Measurements from ENCODE around the gene UBAC2. TPM values are rescaled to one million over a fixed set of nuclear protein-coding genes. Genes with fewer than 3 reads are reported as not detected.
A peak's percentile ranks its signal among the peaks of the same experiment; 100 is the strongest.

The UBAC2 gene
- total RNA-seq, 1 experiment from 2014 or later: 80.3 TPM

DNA sequence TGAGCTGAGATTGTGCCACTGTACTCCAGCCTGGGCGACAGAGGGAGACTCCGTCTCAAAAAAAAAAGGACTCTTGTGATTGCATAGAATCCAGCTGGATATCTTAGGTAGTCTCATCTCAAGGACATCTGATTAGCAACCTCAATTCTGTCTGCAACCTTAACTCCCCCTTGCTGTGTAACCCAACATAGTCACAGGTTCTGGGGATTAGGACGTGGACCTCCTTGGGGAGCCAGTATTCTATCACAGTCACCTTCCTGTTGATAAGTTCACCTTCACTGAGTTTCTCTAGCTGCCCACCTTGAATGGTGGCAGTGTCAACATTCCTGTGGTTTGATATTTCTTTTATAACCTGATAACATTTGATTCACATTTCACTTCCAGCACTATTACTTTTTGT, 30.3 kb downstream of the UBAC2 start:
- CTCF ChIA-PET: no interaction called here
- DNase-seq: peak in 1 of 2 experiments; percentile 31
- Histone ChIP-seq H3K79me2 (ENCODE audit: low read depth) (peaks cover 98% of the 10 kb centered on the region), H3K36me3 (ENCODE audit: low read depth) (peaks cover 6% of the 10 kb centered on the region), H4K20me1 (ENCODE audit: insufficient read depth) (peaks cover 79% of the 10 kb centered on the region), H3K27me3 (ENCODE audit: insufficient read depth, low read depth) (no peaks in the 10 kb centered on the region), H3K9me2 (ENCODE audit: insufficient read depth) (no peaks in the 10 kb centered on the region), H2AFZ (no peak overlapping the region), H3K4me3 (no peak overlapping the region), H3K27ac (no peak overlapping the region), H3K9me3 (ENCODE audit: insufficient read depth, low read depth) (no peaks in the 10 kb centered on the region), H3F3A (ENCODE audit: insufficient read depth, low read depth) (peaks cover 29% of the 10 kb centered on the region), H3K4me2 (no peak overlapping the region), H3K4me1 (replicated peaks; ENCODE audit: insufficient read depth) (peaks cover 31% of the 10 kb centered on the region)
- BruUV-seq (replicated peaks): no TSS peak
- TF ChIP-seq, protein P1, sequence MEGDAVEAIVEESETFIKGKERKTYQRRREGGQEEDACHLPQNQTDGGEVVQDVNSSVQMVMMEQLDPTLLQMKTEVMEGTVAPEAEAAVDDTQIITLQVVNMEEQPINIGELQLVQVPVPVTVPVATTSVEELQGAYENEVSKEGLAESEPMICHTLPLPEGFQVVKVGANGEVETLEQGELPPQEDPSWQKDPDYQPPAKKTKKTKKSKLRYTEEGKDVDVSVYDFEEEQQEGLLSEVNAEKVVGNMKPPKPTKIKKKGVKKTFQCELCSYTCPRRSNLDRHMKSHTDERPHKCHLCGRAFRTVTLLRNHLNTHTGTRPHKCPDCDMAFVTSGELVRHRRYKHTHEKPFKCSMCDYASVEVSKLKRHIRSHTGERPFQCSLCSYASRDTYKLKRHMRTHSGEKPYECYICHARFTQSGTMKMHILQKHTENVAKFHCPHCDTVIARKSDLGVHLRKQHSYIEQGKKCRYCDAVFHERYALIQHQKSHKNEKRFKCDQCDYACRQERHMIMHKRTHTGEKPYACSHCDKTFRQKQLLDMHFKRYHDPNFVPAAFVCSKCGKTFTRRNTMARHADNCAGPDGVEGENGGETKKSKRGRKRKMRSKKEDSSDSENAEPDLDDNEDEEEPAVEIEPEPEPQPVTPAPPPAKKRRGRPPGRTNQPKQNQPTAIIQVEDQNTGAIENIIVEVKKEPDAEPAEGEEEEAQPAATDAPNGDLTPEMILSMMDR (conservative IDR thresholded peaks at IDR 0.05): no peak
- TF ChIP-seq EZH2 (IDR thresholded peaks at IDR 0.05; ENCODE audit: low read depth): no peak
- POLR2A ChIA-PET (ENCODE audit: unreplicated experiment): interaction anchor here (0.7 kb wide), 1 partner anchor 259 kb away, joined by 5 read pairs; no protein-coding TSS in a partner anchor
- intact Hi-C loops (cut with micrococcal nuclease; ENCODE audit: unreplicated experiment): no loop called here

DNA sequence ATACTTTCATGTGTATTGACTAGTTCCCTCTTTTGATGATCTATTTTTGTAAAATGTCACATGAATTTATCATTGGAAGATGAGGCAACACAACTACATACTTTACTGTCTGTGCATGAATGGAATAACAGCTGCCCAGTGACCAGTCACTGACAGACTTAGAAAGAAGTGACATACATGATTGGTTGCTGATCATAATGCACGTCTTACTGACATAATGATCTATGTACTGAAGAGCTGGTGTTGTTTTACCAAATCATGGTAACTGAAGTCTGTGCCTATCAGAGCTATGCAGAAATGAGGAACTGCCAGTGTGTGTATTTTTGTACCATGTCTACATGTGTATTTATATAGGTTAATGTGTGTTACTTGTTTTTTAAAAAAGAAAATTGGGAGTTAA, 31.1 kb downstream of the UBAC2 start:
- peaks cover 96% of the 10 kb centered on the region for H3K79me2 ChIP-seq (ENCODE audit: low read depth)
- H3K27ac ChIP-seq: no peak overlapping the region
- H4K20me1 ChIP-seq (ENCODE audit: insufficient read depth): peaks cover 78% of the 10 kb centered on the region
- TF ChIP-seq, protein P1 (conservative IDR thresholded peaks at IDR 0.05): no peak
- no peak for TF ChIP-seq EZH2 (IDR thresholded peaks at IDR 0.05; ENCODE audit: low read depth)
- POLR2A ChIA-PET (ENCODE audit: unreplicated experiment): interaction anchor here (0.5 kb wide), 1 partner anchor 73 kb away, joined by 6 read pairs; no protein-coding TSS in a partner anchor
- H3K9me3 ChIP-seq (ENCODE audit: insufficient read depth, low read depth): no peaks in the 10 kb centered on the region
- peaks cover 33% of the 10 kb centered on the region for H3F3A ChIP-seq (ENCODE audit: insufficient read depth, low read depth)
- no peak overlapping the region for H3K4me2 ChIP-seq
- no TSS peak for BruUV-seq (replicated peaks)
- H3K27me3 ChIP-seq (ENCODE audit: insufficient read depth, low read depth): no peaks in the 10 kb centered on the region
- no peak overlapping the region for H3K4me3 ChIP-seq
- no peaks in the 10 kb centered on the region for H3K9me2 ChIP-seq (ENCODE audit: insufficient read depth)
- DNase-seq: no peak
- intact Hi-C loops (cut with micrococcal nuclease; ENCODE audit: unreplicated experiment): no loop called here
- peaks cover 31% of the 10 kb centered on the region for H3K4me1 ChIP-seq (replicated peaks; ENCODE audit: insufficient read depth)
- peaks cover 2% of the 10 kb centered on the region; the same call in 1 of the 2 replicates for H3K36me3 ChIP-seq (ENCODE audit: low read depth)
- CTCF ChIA-PET: no interaction called here
- no peak overlapping the region for H2AFZ ChIP-seq

DNA sequence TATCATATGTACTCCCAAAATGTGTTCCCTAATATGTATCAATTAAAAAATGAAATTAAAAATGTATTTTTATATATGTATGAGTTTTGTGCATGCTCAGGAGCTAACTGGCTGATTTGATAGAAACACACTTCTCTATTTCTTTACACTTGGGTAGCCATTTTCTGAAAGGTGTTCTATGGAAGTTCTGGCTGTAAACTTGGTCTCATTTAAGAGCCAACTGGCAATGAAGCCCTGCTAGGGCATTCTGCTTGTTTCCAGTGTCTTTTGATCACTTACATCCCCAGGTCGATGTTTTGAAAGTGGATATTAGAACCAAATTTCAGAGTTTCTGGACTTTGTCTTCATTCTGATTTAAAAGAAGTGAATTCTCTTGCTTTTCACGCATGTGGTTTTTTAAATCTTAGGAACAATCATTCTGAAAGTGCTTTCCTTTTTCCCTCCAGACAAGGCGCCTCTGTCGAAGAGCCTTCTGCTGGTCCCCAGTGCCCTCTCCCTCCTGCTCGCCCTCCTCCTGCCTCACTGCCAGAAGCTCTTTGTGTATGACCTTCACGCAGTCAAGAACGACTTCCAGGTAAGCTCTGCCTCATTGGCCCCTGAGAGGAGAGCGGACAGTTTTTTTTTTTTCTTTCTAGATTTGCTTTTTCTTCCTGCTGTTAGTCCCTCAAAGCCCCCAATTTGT, 37.5 kb downstream of the UBAC2 start:
- Histone ChIP-seq H3K27ac (0 out of 2 replicates have a peak overlapping the region, but pooled peaks have one; percentile 11), H2AFZ (no peak overlapping the region), H3K79me2 (ENCODE audit: low read depth) (peaks cover 36% of the 10 kb centered on the region), H3K27me3 (ENCODE audit: insufficient read depth, low read depth) (no peaks in the 10 kb centered on the region), H3K36me3 (ENCODE audit: low read depth) (peaks cover 26% of the 10 kb centered on the region; the same call in 1 of the 2 replicates), H3K4me1 (replicated peaks; ENCODE audit: insufficient read depth) (no peaks in the 10 kb centered on the region), H4K20me1 (ENCODE audit: insufficient read depth) (peaks cover 47% of the 10 kb centered on the region), H3K4me3 (no peak overlapping the region), H3K9me2 (ENCODE audit: insufficient read depth) (no peaks in the 10 kb centered on the region), H3K9me3 (ENCODE audit: insufficient read depth, low read depth) (no peaks in the 10 kb centered on the region), H3K4me2 (no peak overlapping the region), H3F3A (ENCODE audit: insufficient read depth, low read depth) (peaks cover 42% of the 10 kb centered on the region)
- BruUV-seq (replicated peaks): no TSS peak
- ChIA-PET POLR2A (ENCODE audit: unreplicated experiment) (no interaction called here), CTCF (no interaction called here)
- DNase-seq: no peak
- no peak for TF ChIP-seq EZH2 (IDR thresholded peaks at IDR 0.05; ENCODE audit: low read depth)
- TF ChIP-seq, protein P1 (conservative IDR thresholded peaks at IDR 0.05): no peak
- intact Hi-C loops (cut with micrococcal nuclease; ENCODE audit: unreplicated experiment): no loop called here

Data from PC-9 (cell line).